GM12892 (cell line): Measurements from ENCODE around the gene USF1.
"Not testable (repeated sequence)": the region's sequence is repeated elsewhere in the genome, so short reads cannot be mapped to it uniquely, and the experiment has no call there.

ENCODE experiments used
- DNase-seq: peaks from one replicate; pipeline ENCODE4 v3.0.0; 2011; ENCODE audit not compliant: insufficient read length
- FAIRE-seq: peaks from 2 replicates; lab custom pipeline; 2011; peaks lifted over from hg19 to GRCh38; lab: Jason Lieb, UNC
- POLR2A ChIP-seq: IDR thresholded peaks from 2 replicates; pipeline ENCODE4 v1.6.1; 2011; ENCODE audit warnings: low read depth, low read length, control low read depth
- POLR2AphosphoS5 ChIP-seq: IDR thresholded peaks from 2 replicates; pipeline ENCODE4 v1.6.1; 2011; ENCODE audit warnings: low read depth, low read length, control low read depth
- TAF1 ChIP-seq: IDR thresholded peaks from 2 replicates; pipeline ENCODE4 v1.6.1; 2011; ENCODE audit warnings: low read depth, mild to moderate bottlenecking, control low read depth, low read length, borderline replicate concordance

Gene USF1

DNA sequence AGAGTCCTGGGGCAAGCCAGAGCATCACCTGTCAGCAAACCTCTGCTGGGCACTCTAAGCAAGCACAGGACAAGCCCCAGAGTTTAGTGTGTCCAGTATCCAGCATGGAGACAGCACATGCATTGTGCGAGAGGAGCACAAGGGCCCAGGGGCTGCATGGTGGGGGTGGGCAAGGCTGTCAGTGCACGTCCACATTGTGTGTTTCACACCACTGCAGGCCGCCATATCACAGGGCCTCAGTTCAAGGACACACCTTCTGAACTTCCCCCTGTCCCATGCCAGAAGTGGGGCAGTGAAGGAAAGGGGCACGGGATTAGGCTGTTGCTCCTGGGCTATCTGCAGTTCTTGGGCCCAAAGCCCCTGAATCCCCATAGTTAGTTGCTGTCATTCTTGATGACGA is 6.2 kb downstream of the USF1 start:
- no peak for DNase-seq
- no peak for TF ChIP-seq TAF1
- no peak for TF ChIP-seq POLR2A
- TF ChIP-seq POLR2AphosphoS5: no peak
- no peak for FAIRE-seq

- TF ChIP-seq POLR2A (no peak), POLR2AphosphoS5 (no peak), TAF1 (no peak)
- FAIRE-seq: no peak
- DNase-seq: no peak
These were observed 6.6 kb downstream of the USF1 start for GRCh38 chr1:161039154-161039545.

GRCh38 chr1:161038523-161039153 is 7.1 kb downstream of the USF1 start, which contains the start of gene TSTD1:
TSS of gene TSTD1 (minus strand) at chr1:161038964. CDS start at chr1:161038889, 75 bp downstream.
- peak; percentile 93 for FAIRE-seq
- TF ChIP-seq TAF1 (no peak; the same call in 1 of the 2 replicates), POLR2A (peak; percentile 81), POLR2AphosphoS5 (peak; percentile 88)
- DNase-seq: peak; percentile 92

- FAIRE-seq (no peak), DNase-seq (no peak)
- no peak for TF ChIP-seq POLR2A
- no peak for TF ChIP-seq TAF1
- TF ChIP-seq POLR2AphosphoS5: no peak
These were observed 7.9 kb downstream of the USF1 start for GRCh38 chr1:161037661-161038522.

DNA sequence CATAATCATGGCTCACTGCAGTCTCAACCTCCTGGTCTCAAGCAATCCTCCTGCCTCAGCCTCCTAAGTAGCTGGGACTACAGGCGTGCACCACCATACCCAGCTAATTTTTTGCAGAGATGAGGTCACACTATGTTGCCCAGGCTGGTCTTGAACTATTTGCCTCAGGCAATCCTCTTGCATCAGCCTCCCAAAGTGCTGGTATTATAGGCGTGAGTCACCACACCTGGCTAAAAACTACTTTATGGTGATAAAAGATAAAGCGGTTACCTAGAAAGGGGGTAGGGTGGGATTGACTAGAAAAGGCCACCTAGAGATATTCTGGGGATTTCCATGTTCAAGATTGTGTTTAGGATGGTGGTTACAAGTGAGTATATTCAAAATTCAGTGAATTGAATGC is 12.0 kb downstream of the USF1 start:
- DNase-seq: no peak
- FAIRE-seq: peak; percentile 42

DNA sequence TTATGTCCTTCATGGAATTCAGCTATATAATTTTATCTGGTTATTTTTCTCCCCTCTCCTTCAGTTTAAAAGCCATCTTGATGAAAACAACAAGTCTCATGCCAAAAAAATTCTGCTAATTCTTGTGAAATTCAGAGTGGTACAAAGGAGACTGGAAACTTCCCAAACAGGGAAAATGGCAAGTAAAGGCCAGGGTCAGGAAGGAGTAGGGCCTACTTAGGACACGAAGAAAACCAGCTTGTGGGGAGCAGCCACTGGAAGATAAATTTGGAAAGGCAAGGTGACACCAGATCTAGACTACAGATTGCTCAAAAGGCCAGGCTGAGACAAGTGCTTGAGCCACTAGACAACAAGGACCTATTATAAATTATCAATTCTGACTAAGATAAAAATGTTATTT is 13.4 kb downstream of the USF1 start:
- FAIRE-seq (no peak), DNase-seq (no peak)
- no peak for TF ChIP-seq POLR2AphosphoS5
- TF ChIP-seq TAF1: no peak
- TF ChIP-seq POLR2A: no peak

More for the DNA sequence above, 12.0 kb downstream of the USF1 start:
- TF ChIP-seq POLR2A (no peak), POLR2AphosphoS5 (no peak), TAF1 (no peak)

DNA sequence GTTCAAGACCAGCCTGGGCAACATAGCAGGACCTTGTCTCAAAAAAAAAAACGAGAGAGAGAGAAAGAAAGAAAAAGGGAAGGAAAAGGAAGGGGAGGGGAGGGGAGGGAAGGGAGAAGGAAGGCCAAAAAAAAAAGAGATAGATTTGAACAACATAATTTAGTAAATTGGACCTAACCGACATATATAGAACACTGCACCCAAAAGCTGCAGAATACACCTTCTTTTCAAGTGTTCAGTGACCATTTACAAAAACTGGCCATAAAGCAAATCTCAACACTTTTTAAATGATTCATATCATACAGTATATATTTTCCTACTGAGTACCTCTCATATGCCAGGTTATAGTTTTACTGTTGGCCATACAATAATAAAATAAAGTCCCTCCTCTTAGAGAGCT is 13.9 kb downstream of the USF1 start:
- no peak for TF ChIP-seq POLR2A
- no peak for TF ChIP-seq POLR2AphosphoS5
- TF ChIP-seq TAF1: no peak
- DNase-seq: no peak
- peak; percentile 64 for FAIRE-seq

- FAIRE-seq: not testable (repeated sequence)
These were observed 16.3 kb downstream of the USF1 start for GRCh38 chr1:161029466-161029865.

DNA sequence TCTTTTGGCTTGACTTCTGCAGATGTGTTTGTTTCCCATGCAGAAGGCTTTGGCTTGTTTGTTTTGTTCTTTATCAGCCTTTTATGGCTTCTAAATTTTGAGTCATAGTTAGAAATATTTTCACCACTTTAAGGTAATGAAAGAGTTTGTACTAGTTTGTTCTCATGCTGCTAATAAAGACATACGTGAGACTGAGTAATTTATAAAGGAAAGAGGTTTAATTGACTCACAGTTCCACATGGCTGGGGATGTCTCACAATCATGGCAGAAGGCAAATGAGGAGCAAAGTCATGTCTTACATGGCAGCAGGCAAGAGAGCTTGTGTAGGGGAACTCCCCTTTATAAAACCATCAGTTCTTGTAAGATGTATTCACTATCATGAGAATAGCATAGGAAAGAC is 18.8 kb downstream of the USF1 start:
- FAIRE-seq: not testable (repeated sequence)

More at GRCh38 chr1:161029466-161029865, 16.3 kb downstream of the USF1 start:
- not testable (repeated sequence) for DNase-seq

DNA sequence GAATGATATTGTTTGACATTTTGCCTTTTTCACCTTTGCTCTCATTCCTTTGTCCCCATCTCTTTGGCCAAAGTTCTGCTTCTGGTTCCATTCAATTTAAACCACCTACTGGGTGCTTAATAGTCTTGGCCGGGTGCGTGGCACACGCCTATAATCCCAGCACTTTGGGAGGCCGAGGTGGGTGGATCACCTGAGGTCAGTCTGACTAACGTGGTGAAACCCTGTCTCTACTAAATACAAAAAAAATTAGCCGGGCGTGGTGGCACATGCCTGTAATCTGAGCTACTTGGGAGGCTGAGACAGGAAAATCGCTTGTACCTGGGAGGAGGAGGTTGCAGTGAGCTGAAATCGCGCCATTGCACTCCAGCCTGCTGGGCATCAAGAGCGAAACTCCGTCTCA is 23.3 kb downstream of the USF1 start:
- FAIRE-seq, DNase-seq: not testable (repeated sequence)

More for the DNA sequence above, 18.8 kb downstream of the USF1 start:
- DNase-seq: not testable (repeated sequence)

GRCh38 chr1:161021970-161022353 is 23.8 kb downstream of the USF1 start:
- TF ChIP-seq POLR2AphosphoS5 (no peak), POLR2A (no peak), TAF1 (no peak)
- DNase-seq (no peak), FAIRE-seq (no peak)

GRCh38 chr1:161021165-161021969 is 24.4 kb downstream of the USF1 start:
- FAIRE-seq: peak; percentile 87

More at GRCh38 chr1:161021165-161021969, 24.4 kb downstream of the USF1 start:
- peak; percentile 97 for DNase-seq
- peak; percentile 69; the same call in 1 of the 2 replicates for TF ChIP-seq POLR2A
- no peak for TF ChIP-seq POLR2AphosphoS5
